HepG2 (cell line): ENCODE results near the gene CPPED1. TPM values are rescaled to one million over a fixed set of nuclear protein-coding genes. Genes with fewer than 3 reads are reported as not detected.

Source experiments
- CENPBD1 ChIP-seq: sonication (generic); formaldehyde crosslinking; IDR thresholded peaks from 2 replicates; pipeline ENCODE4 v1.8.0; 2022; ENCODE audit warnings: missing genetic modification reagents, low read depth, mild to moderate bottlenecking, borderline replicate concordance
- CREBL2 ChIP-seq: sonication (generic); formaldehyde crosslinking; IDR thresholded peaks from 2 replicates; pipeline ENCODE4 v1.8.1; 2023; ENCODE audit warnings: missing genetic modification reagents, mild to moderate bottlenecking, borderline replicate concordance
- GABPB1 ChIP-seq: IDR thresholded peaks from 2 replicates; pipeline ENCODE4 v1.6.1; 2016; ENCODE audit warnings: mild to moderate bottlenecking, missing genetic modification reagents, moderate library complexity, missing compliant biosample characterization
- HNF4A ChIP-seq: sonication (generic); formaldehyde crosslinking; IDR thresholded peaks from 2 replicates; pipeline ENCODE4 v1.4.0; 2020; ENCODE audit warnings: missing genetic modification reagents
- MTF1 ChIP-seq: sonication (generic); formaldehyde crosslinking; IDR thresholded peaks from 2 replicates; pipeline ENCODE4 v1.5.0; 2020; ENCODE audit warnings: missing genetic modification reagents
- NKX3-1 ChIP-seq: sonication (generic); formaldehyde crosslinking; IDR thresholded peaks from 2 replicates; pipeline ENCODE4 v1.5.0; 2020; ENCODE audit warnings: missing genetic modification reagents
- NR2F6 ChIP-seq, 2 experiments: IDR thresholded peaks; 2 replicates each; pipeline ENCODE4 v1.6.1; 2016; ENCODE audit warnings: antibody characterized with exemption in 1 of 2, mild to moderate bottlenecking in 1 of 2
- PHB2 ChIP-seq: fragments of 450-650 bp; IDR thresholded peaks from 2 replicates; pipeline ENCODE4 v1.6.1; 2018; ENCODE audit not compliant: partially characterized antibody
- POGK ChIP-seq: sonication (generic); formaldehyde crosslinking; conservative IDR thresholded peaks from 2 replicates; pipeline ENCODE4 v1.8.0; 2022; ENCODE audit warnings: mild to moderate bottlenecking, moderate library complexity, missing genetic modification reagents
- RAD51 ChIP-seq: fragments of 450-650 bp; IDR thresholded peaks from 2 replicates; pipeline ENCODE4 v1.6.1; 2016; ENCODE audit warnings: borderline replicate concordance
- RBM39 ChIP-seq: fragments of 200-400 bp; formaldehyde crosslinking; IDR thresholded peaks from one replicate; pipeline ENCODE4 v1.6.1; 2018; ENCODE audit warnings: antibody characterized with exemption, mild to moderate bottlenecking, low read depth, low read length; ENCODE audit not compliant: poor library complexity, severe bottlenecking
- RXRB ChIP-seq: IDR thresholded peaks from 2 replicates; pipeline ENCODE4 v1.6.1; 2016; ENCODE audit warnings: borderline replicate concordance, missing genetic modification reagents, missing compliant biosample characterization
- SALL1 ChIP-seq: sonication (generic); formaldehyde crosslinking; IDR thresholded peaks from 2 replicates; pipeline ENCODE4 v1.8.0; 2022; ENCODE audit warnings: mild to moderate bottlenecking, missing genetic modification reagents
- SOX13 ChIP-seq, 3 experiments: fragments of 450-650 bp in 1 of 3; sonication (generic) in 1 of 3; formaldehyde crosslinking in 1 of 3; IDR thresholded peaks in 2 of 3; conservative IDR thresholded peaks in 1 of 3; 2 replicates each; pipeline versions ENCODE4 v1.5.0 to v1.6.1; 2016 to 2020; ENCODE audit warnings: antibody characterized with exemption in 1 of 3, mild to moderate bottlenecking in 1 of 3, missing compliant biosample characterization in 1 of 3, missing genetic modification reagents in 1 of 3, moderate library complexity in 1 of 3
- TIGD3 ChIP-seq: sonication (generic); formaldehyde crosslinking; IDR thresholded peaks from 2 replicates; pipeline ENCODE4 v1.5.1; 2020; ENCODE audit warnings: mild to moderate bottlenecking, missing genetic modification reagents, borderline replicate concordance
- YEATS2 ChIP-seq: sonication (generic); formaldehyde crosslinking; IDR thresholded peaks from 2 replicates; pipeline ENCODE4 v1.4.0; 2020; ENCODE audit warnings: missing genetic modification reagents, borderline replicate concordance
- ZC3H13 ChIP-seq: sonication (generic); formaldehyde crosslinking; IDR thresholded peaks from 2 replicates; pipeline ENCODE4 v1.8.1; 2023; ENCODE audit warnings: mild to moderate bottlenecking, missing genetic modification reagents, moderate library complexity
- ZNF101 ChIP-seq: sonication (generic); formaldehyde crosslinking; IDR thresholded peaks from 2 replicates; pipeline ENCODE4 v1.4.0; 2020; ENCODE audit warnings: mild to moderate bottlenecking, low read depth, missing genetic modification reagents, borderline replicate concordance
- ZNF24 ChIP-seq: fragments of 450-650 bp; IDR thresholded peaks from 2 replicates; pipeline ENCODE4 v1.6.1; 2017; ENCODE audit warnings: antibody characterized with exemption, mild to moderate bottlenecking
- ZSCAN25 ChIP-seq: sonication (generic); formaldehyde crosslinking; IDR thresholded peaks from 2 replicates; pipeline ENCODE4 v1.8.0; 2022; ENCODE audit warnings: mild to moderate bottlenecking, missing genetic modification reagents
- polyA plus RNA-seq, 8 experiments: library from polyadenylated mRNA; depleted of rRNA in 3 of 8; stranded (reverse) in 7 of 8; unstranded in 1 of 8; fragments of >200 nt; fragmentation: Illumina TruSeq in 4 of 8; extraction: Trizol in 4 of 8; gene quantifications; 2 replicates each; pipeline versions ENCODE4 v1.2.1 to v1.2.3, GENCODE V29; 2011 to 2016; ENCODE audit warnings: low read depth in 4 of 8, missing spikeins in 1 of 8, mixed read lengths in 1 of 8; ENCODE audit not compliant: insufficient read depth in 1 of 8
- total RNA-seq, 5 experiments: library from RNA; depleted of rRNA; stranded (reverse); fragments of >200 nt; fragmentation: Illumina TruSeq; extraction: Trizol; gene quantifications; 2 replicates each; pipeline ENCODE4 v1.2.3, GENCODE V29; 2016; ENCODE audit warnings: low read depth in 1 of 5
- TF ChIP-seq, protein P1 (sequence below): sonication (generic); formaldehyde crosslinking; IDR thresholded peaks from 2 replicates; pipeline ENCODE4 v1.9.0; 2021; ENCODE audit warnings: missing genetic modification reagents, borderline replicate concordance

Gene CPPED1
- total and polyA plus RNA-seq, 2 of the 13 experiments (the other 11 are each of a cell fraction or from before 2014, with no cell fraction given) = 66.6 to 71.3 TPM

GRCh38 chr16:12646490-12647274, 157.0 kb downstream of the CPPED1 start (continued):
- no peak for TF ChIP-seq SOX13 (IDR thresholded peaks at IDR 0.05)
- 0 out of 4 replicates have a peak, but pooled peaks of 1 of the 2 experiments have one; percentile 2 for TF ChIP-seq SOX13 (CRISPR knock-in tag; conservative IDR thresholded peaks at IDR 0.05 in 1 of 2, IDR thresholded peaks at IDR 0.05 in 1 of 2)
- TF ChIP-seq MTF1 (CRISPR knock-in tag) = no peak
- TF ChIP-seq ZSCAN25 (CRISPR knock-in tag) = no peak
- no peak for TF ChIP-seq TIGD3 (CRISPR knock-in tag)
- no peak for TF ChIP-seq ZC3H13 (CRISPR knock-in tag)
- no peak for TF ChIP-seq HNF4A (CRISPR knock-in tag)
- no peak for TF ChIP-seq GABPB1 (CRISPR knock-in tag)
- TF ChIP-seq ZNF24 = no peak
- no peak for TF ChIP-seq RBM39
- TF ChIP-seq, protein P1, sequence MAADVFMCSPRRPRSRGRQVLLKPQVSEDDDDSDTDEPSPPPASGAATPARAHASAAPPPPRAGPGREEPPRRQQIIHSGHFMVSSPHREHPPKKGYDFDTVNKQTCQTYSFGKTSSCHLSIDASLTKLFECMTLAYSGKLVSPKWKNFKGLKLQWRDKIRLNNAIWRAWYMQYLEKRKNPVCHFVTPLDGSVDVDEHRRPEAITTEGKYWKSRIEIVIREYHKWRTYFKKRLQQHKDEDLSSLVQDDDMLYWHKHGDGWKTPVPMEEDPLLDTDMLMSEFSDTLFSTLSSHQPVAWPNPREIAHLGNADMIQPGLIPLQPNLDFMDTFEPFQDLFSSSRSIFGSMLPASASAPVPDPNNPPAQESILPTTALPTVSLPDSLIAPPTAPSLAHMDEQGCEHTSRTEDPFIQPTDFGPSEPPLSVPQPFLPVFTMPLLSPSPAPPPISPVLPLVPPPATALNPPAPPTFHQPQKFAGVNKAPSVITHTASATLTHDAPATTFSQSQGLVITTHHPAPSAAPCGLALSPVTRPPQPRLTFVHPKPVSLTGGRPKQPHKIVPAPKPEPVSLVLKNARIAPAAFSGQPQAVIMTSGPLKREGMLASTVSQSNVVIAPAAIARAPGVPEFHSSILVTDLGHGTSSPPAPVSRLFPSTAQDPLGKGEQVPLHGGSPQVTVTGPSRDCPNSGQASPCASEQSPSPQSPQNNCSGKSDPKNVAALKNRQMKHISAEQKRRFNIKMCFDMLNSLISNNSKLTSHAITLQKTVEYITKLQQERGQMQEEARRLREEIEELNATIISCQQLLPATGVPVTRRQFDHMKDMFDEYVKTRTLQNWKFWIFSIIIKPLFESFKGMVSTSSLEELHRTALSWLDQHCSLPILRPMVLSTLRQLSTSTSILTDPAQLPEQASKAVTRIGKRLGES (CRISPR knock-in tag) = no peak
- no peak for TF ChIP-seq PHB2
- no peak for TF ChIP-seq NR2F6 (IDR thresholded peaks at IDR 0.05)
- peak; percentile 14; the same call in 1 of the 2 replicates for TF ChIP-seq NR2F6 (CRISPR knock-in tag; IDR thresholded peaks at IDR 0.05)
- no peak for TF ChIP-seq YEATS2
- TF ChIP-seq RXRB = 0 out of 2 replicates have a peak, but pooled peaks have one; percentile 25
- no peak for TF ChIP-seq CENPBD1 (CRISPR knock-in tag)
- no peak for TF ChIP-seq ZNF101 (CRISPR knock-in tag)
- TF ChIP-seq NKX3-1 (CRISPR knock-in tag) = no peak
- TF ChIP-seq RAD51 = no peak
- TF ChIP-seq CREBL2 = no peak
- TF ChIP-seq SALL1 (CRISPR knock-in tag) = 0 out of 2 replicates have a peak, but pooled peaks have one; percentile 10
- no peak for TF ChIP-seq POGK
- TF ChIP-seq, all 625 proteins: peak for 7
